Stimulated activated CD4-positive, alpha-beta T cell treated with anti-CD3 and anti-CD28 coated beads, Interleukin-4, amount 100 ng/mL, for 48 hours (primary cell): Measurements from ENCODE around the gene SPESP1.

ENCODE experiments used
- DNase-seq, 2 donors: peaks; one replicate each; pipeline ENCODE4 v3.0.0-alpha.2; 2020; ENCODE audit warnings: low read depth in 2 of 2

Gene SPESP1

DNA sequence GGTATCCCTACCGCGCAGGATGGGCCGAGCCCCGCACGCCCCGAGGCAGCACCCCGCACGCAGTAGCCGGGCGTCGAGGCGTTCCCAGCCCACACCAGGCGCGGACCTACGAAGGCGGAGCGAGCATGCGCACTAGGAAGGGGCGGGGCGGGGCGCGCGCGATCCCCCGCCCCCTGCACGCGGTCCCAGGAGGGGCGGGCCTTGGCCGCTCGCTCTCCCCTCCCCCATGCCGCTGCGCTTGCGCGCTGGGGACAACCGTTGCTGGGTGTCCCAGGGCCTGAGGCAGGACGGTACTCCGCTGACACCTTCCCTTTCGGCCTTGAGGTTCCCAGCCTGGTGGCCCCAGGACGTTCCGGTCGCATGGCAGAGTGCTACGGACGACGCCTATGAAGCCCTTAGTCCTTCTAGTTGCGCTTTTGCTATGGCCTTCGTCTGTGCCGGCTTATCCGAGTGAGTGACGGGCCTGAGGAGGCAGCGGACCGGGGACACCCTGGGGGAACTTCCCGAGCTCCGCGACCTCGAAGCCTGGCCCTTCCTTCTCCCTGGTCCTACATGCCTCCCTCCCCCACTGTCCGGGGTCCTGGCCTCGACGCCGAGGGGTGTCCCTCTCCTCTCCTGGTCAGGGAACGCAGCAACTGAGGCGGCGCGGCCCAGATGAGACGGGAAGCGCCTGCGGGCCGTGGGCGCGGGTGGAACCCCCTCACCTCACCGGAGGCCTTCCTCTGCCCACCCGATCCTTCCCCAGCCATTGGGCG lies at the start of gene SPESP1:
Gene SPESP1 (plus strand): TSS at position 258 of the 755 bp plus-strand sequence. CDS start 129 bp downstream, at position 387.
- DNase-seq = peak; percentile 11 to 47

DNA sequence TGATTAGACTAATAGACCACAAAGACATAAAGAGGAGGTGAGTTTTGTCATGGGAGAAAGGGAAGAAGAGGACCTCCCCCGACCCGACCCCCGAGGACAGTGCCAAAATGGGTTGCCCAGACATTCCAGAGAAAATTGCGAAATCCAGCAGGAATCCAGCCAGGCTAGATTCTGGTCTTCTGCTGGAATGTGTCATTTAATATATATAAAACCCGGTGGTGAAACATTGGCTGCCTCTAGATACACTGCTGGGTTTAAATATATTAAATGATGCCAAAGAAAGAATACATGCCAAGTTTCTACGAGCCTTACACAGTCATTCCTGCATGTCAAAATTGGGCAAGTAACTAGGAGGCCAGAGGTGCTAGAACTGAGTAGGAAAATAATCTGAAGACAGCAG lies 45.3 kb upstream of the SPESP1 start:
- no peak for DNase-seq

DNA sequence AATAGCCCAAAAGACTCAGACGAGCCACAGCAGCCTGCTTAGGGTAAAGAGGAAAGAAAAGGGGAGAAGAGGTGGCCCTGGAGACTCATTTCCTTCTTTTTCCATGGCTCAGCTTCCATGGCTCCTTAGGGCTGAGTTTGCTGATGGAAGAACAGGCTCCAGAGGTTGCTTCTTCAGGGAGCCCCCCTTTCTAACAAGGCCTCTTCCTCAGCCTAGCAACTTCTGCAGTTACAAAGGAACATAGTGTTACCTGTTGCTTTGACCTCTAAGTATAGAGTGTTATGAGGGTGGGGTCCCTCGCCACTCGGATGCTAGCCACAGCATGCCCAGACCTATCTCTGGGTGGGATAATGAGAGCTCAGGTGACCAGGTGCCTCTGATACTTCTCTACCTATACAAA lies 43.2 kb upstream of the SPESP1 start:
- DNase-seq = no peak

DNA sequence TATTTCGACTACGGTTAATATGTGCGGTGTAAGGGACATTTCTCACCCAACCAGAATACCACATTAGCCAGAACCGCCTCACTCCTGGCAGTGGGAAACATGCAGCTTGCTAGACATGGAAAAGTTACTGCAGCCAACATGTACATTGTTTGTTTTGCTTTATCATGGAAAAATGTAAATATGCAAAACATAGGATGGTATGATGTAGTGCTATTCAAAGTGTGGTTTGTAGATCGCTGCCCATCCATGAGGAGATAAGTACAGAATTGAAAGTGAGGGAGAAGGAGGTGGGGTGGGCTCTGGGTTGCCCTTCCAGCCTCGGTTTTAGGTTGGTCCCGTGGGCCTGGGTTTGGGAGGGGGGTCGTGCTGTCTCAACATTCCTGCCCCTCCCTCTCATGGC lies 42.5 kb upstream of the SPESP1 start:
- no peak for DNase-seq

DNA sequence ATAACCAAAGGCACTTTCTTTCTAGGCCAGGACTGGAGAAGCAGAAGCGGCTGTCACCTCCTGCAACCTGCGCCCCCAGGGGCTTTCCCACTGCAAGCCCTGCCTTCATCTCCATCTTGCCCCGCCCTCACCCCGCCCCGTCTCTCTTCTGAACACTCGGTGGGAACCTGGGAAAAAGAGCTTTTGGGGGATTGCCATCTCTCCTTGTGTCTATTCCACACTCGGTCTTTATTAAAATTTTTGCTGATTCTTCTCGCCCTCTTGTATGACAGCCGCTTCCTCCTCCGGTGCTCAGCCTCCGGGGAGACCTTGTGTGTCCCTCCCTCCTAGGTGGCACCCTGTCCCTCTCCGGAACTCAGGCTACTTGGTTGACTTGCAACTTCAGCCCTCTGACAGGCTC lies 41.9 kb upstream of the SPESP1 start:
- DNase-seq = peak in 1 of 2 donors; percentile 4

DNA sequence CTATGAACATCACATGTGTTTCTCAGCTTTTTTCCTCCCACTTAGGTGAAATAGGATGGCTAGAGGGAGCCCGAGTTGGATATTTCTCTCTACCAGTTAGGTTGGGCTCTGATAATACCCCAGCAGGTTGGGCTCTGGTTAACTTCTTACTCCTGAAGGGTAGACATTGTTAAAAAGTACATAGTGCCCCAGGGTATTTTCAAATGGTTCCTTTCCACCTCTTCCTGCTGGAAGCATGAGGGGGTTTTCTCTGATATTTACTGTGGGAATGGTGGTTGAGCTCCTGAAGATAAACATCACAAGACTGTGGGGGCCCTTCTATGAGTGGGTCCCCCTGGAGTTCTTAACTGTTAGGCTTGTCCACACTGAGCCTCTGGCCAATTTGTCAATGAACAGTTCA lies 36.1 kb upstream of the SPESP1 start:
- no peak for DNase-seq

DNA sequence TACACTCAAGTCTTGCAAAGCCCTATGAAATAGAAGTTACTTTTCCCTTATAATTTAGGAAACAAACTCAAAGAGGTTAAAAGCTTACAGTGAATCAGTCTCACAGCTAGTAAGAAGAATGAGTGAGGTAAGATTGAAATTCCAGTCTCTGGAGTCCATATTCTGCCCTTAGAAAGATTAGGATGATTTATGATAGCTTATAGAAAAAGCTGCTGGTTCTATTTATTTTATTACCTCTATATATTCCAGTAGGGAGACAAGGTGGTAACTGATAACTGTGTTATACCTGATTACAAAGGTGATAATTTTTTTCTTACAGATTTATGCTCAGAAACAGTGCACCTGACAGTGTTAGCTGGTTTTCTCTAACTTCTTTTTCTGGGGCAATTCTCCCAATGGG lies 34.1 kb upstream of the SPESP1 start:
- DNase-seq = no peak

DNA sequence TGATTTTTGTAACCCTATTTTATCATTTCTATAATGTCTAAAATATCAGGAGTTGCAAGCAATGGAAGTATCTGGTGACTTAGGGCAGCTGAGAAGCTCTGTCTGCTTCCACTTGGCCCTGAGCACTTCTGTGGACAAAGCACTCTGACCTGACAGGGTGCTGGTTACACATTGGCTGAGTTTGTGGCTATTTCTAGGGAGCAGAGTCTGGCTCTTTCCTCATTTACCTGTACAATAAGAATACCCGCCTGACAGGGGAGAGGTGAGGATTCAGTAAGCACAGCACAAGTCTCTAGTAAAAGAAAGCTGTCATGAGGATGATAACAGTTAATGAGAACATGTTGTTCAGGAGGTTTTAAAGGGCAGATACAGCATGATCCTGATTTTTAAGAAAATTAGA lies 33.3 kb upstream of the SPESP1 start:
- DNase-seq = no peak

DNA sequence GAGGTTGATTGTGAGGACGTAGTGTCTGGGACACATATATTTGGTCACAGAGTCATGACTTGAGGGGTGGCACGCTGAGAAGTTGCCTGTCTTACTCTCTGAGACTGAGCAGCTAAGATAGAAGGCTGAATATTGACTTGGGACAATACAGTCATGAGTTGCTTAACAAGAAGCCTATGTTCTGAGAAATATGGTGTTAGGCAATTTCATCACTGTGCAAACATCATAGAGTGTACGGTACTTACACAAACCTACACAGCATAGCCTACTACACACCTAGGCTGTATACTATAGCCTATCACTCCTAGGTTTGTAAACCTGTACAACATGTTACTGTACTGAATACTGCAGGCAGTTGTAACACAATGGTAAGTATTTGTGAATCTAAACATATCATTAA lies 30.3 kb upstream of the SPESP1 start:
- no peak for DNase-seq

DNA sequence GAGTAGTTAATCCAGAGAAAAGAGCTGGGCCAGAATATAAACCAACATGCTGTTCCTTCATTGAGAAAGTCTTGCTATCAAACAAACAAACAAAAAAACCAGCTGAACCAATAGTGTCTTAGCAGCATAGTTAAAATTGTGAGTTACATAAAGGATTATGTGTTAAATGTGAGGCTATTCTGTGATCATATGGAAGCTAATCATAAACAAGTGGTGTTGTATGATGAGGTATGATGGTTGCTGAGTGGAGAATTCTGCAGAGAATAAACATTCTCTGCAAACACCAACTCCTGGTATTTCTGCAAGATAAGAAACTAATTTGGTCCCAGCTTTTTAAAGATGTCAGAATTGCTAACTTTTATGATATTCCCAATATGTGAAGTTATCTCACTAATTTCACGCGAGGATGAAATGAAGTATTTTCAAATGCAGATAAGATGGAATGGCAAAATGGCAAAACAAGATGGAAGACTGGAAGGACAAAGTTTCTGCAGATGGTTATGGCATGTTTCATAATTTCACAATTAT lies 22.9 kb upstream of the SPESP1 start:
- DNase-seq = no peak

DNA sequence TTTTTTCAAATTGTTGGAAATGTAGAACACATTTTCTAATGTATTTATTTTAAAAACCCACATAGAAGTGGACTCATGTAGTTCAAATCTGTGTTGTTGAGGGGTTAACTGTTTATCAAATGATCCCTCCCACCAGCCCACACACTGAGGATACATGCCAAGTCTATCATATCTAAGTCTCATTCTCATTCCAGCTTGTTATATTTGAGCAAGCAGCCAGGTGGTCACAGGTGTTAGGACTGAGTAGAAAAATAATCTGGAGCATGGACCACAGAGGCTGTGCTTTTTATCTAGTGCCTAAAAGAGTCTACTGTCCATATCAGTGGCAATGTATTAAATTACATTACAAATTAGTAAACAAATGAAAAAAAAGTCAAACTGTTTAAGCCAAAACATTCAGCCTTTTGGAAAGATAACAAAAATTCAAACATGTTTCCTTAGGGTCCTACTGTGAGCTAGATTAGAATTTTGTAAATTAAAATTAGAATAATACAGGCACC lies 20.7 kb upstream of the SPESP1 start:
- no peak for DNase-seq

DNA sequence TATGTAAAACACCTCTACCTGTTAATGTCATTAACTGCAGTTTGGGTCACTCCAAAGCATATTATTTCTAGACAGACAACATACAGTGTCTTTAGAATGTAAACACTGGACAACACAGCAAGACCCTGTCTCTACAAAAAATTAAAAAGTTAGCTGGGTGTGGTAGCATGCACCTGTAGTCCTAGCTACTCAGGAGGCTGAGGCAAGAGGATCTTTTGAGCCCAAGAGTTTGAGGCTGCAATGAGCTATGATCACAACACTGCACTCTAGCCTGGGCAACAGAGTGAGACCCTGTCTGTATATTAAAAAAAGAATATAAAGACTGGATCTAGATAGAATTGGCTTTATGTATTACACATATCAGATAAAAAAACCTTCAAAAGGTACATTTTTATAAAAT lies 20.0 kb upstream of the SPESP1 start:
- DNase-seq = no peak

DNA sequence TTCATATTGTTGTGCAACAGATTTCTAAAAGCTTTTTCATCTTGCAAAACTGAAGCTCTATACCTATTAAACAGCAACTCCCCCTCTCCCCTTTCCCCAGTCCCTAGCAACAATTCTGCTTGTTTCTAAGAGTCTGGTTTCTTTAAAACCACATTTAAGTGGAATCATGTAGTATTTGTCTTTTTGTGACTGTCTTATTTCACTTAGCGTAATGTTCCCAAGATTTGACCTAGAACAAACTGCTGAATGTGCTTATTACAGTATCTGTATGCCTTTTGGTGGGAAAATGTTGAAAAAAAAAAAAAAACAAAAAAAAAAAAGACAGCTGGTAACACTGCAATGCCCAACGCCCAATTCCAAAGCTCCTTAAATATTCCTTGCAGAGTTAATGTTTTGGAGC lies 19.5 kb upstream of the SPESP1 start:
- DNase-seq = no peak

DNA sequence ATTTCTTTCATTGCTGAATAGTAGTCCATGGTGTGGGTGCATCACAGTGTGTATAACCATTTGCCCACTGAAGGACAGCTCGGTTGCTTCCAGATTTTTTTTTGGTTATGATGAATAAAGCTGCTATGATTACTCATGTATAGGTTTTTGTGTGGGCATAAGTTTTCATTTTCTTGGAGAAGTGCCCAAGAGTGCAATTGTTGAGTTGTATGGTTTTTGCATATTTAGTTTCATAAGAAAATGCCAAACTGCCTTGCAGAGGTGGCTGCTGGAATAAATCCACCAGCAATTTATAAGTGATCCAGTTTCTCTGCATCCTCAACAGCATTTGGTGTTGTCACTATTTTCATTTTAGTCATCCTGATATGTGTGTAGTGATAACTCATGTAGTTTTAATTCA lies 8.4 kb upstream of the SPESP1 start:
- no peak for DNase-seq

DNA sequence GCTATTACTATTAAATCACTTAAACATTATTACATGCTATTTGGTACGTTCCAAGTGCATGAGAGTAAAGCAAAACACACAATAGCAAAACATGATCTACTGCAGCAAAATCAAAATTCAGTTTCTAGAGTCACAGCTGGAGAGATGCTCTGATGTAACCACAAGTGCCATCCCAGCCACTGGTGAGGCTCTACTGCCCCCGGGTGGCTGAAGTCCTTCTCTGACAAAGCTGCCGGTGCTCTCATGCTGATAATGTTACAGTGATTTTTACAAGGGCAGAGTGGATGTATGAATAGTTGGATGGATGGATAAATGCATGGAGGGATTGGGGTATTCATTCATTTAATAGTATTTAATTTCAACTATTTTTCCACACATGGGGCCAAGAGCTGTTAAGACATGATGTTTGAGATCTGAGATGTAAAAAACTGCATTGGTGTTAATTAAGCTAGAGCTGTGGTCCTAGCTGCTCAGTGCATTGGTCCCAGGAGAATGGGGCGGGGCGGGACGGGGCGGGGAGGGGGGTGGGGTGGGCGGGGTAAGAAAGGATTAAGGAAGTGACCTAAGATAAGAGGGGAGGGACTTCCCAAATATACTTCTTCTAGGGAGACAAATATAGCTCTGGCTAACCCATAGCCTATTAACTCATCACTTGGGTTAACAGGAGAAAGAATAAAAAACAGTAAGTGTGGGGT lies 5.3 kb upstream of the SPESP1 start:
- peak; percentile 56 to 65 for DNase-seq

DNA sequence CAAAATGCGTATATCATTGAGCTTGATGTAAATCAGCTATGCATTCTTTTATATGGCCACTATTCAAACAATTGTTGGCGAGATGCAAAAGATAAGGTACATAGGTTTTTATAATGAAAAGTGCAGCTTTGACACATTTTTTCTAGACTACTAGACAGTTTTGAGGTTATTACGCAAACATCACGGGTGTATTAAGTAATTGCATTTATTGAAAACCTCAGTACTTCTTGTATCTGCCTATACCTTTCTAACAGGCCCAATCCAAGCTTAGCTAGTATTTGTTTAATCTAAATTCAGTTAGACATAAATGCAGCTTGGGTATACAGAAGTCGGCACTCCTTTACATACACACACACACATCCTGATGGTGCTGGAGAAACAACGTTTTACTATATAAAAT lies 2.7 kb downstream of the SPESP1 start:
- DNase-seq = no peak

DNA sequence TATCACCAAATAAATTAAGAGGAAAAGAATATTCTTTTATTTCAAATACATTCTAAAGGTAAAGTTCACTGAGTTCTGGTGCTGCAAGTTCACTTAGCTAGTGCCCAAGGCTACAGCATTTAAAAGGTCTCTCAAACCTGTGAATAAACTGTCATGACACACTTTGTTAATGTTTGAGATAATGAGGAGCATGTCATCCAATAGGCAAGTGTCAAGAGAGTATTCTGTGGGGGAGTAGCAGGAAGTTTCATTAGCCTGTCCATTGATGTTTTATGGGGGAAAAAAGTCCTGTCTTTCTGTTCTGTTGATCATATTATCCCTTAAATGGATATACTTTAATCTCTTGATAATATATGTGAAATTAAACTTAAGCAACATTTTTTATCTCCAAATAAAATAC lies 4.0 kb downstream of the SPESP1 start:
- no peak for DNase-seq

DNA sequence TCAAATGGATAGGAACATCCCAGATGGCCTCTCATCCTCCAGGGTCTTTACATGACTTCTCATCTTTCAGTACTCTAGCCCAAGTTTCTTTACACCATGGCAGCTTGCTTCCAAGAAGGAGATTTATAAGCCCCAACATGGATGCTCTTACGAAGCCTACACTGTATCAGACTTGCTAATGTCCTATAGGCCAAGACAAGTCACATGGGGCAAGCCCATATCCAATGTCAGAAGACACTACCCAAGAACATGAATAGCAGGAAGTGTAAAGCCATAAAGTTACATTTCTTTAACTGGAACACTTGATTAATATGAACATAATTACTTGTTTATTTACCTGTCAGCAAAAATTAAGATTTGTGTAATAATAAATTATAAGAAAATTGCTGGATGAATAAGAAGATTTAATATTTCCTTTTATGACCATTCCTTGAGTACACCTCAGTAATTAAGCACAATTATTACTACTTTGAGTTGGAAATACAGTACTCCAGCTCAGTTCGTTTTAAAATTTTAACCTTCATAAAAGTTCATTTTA lies 5.1 kb downstream of the SPESP1 start:
- no peak for DNase-seq

DNA sequence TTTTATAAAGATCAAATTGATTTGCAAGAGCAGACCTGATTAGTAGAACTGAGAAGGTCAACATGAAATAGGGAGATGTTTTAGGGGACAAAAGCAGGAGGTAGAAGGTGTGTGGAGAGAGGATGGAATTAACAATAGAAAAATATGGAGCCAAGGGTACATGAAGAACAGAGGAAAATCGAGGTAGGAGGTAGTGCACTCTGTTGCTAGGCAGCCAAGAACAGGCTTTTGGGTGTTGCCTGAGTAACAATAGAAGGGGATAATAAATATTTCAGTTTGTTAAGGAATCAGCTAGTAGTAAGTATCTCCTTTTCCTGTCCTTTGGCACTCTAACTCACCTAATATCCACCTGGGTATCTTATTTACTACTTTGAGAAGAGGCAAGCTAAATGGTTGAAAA lies 9.2 kb downstream of the SPESP1 start:
- DNase-seq = no peak

DNA sequence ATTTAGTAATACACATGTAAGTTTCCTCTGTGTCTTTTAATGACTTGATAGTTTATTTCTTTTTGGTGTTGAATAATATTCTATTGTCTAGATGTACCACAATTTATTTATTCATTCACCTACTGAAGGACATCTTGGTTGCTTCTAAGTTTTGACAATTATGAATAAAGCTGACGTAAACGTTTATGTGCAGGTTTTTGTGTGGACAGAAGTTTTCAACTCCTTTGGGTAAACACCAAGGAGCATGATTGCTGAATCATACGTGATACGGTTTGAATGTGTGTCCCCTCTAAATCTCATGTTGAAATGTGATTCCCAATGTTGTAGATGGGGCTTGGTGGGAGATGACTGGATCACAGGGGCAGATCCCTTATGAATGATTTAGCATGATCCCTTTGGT lies 21.5 kb downstream of the SPESP1 start:
- no peak for DNase-seq

DNA sequence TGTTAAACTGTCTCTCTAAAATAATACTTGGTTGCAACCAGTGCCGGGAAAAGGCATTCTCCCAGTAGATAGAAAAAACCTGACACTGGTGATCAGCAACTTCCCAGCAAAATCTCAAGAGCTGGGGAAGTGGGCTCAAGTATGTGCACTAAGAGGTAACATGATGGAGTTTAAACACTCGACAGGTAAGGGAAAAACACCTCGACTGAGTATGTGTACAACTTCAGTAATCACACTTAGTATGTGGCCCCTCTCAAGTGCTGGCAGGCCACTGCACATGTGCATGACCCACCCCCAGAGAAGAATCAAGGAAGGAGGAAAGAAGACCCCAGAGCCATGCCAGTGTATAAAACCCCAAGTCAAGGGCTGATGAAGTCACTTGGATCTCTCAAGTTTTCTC lies 27.4 kb downstream of the SPESP1 start:
- DNase-seq = no peak

DNA sequence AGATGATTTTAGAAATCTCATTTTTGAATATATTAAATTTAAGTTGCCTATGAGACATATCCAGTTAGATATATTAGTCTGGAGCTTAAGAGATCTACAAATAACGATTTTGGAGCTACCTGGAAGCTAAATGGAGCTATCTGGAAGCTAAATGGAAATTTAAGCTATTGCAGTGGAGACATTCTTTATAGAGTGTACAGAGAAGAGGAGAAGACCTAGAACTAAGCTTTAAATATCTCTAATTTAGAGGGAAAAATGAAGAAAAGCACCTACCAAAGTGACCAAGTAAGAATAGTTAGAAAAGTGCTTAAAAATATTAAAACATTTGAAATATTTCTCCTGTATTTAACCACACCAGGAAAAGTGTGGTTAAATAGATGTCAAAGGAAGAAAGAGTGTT lies 28.3 kb downstream of the SPESP1 start:
- DNase-seq = no peak

DNA sequence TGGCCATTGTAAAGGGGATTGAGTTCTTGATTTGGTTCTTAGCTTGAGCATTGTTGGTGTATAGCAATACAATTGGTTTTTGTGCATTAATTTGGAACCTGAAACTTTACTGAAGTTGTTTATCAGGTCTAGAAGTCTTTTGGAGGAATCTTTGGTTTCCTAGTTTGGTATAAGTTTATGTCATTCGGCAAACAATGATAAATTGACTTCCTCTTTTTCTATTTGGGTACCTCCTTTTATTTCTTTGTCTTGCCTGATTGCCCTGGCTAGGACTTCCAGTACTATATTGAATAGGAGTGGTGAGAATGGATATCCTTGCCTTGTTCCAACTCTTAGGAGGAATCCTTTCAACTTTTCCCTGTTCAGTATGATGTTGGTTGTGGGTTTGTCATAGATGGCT lies 32.1 kb downstream of the SPESP1 start:
- no peak for DNase-seq
